K562 (cell line): ENCODE results near the gene NFATC1. TPM values are rescaled to one million over a fixed set of nuclear protein-coding genes. Genes with fewer than 3 reads are reported as not detected.

Experiments
- ARID4B ChIP-seq: sonication (generic); formaldehyde crosslinking; IDR thresholded peaks from 2 replicates; pipeline ENCODE4 v1.8.0; 2022; ENCODE audit warnings: mild to moderate bottlenecking, missing genetic modification reagents
- DACH1 ChIP-seq: fragments of 450-650 bp; IDR thresholded peaks from 2 replicates; pipeline ENCODE4 v1.6.1; 2018; ENCODE audit not compliant: partially characterized antibody
- SP2 ChIP-seq: IDR thresholded peaks from 2 replicates; pipeline ENCODE4 v1.6.1; 2011; ENCODE audit warnings: mild to moderate bottlenecking, low read depth, low read length, moderate library complexity; ENCODE audit not compliant: poor library complexity, severe bottlenecking; ENCODE audit errors: extremely low read depth
- SRF ChIP-seq, 2 experiments: fragments of 250-450, 450-650 bp in 1 of 2; sonication (Bioruptor Pico) in 1 of 2; sonication (generic) in 1 of 2; formaldehyde crosslinking; IDR thresholded peaks; 2 replicates each; pipeline versions ENCODE4 v1.5.0 to v1.5.1; 2020 to 2022; ENCODE audit warnings: mild to moderate bottlenecking in 1 of 2, missing genetic modification reagents in 1 of 2
- VEZF1 ChIP-seq: fragments of 200-800 bp; sonication (Bioruptor generic); IDR thresholded peaks from 2 replicates; pipeline ENCODE4 v1.6.1; 2017; ENCODE audit warnings: missing genetic modification characterization, missing compliant biosample characterization
- ZHX1 ChIP-seq: fragments of 150-350 bp; conservative IDR thresholded peaks from 2 replicates; pipeline ENCODE4 v1.6.1; 2014; ENCODE audit warnings: low read length
- polyA plus RNA-seq, 8 experiments: library from polyadenylated mRNA; depleted of rRNA in 4 of 8; stranded (reverse) in 5 of 8; unstranded in 3 of 8; fragments of >200 nt; fragmentation: Nextera tagmentation in 2 of 8; fragmentation: Illumina TruSeq in 1 of 8; extraction: Ambion mirVana in 2 of 8; extraction: Trizol in 1 of 8; gene quantifications; 2 replicates each; pipeline versions ENCODE4 v1.2.1 to v1.2.3, GENCODE V29; 2011 to 2014; ENCODE audit warnings: inconsistent platforms in 1 of 8, missing spikeins in 1 of 8
- total RNA-seq, 7 experiments: library from RNA; depleted of rRNA in 6 of 7; stranded (reverse); fragments of >200 nt in 6 of 7; fragmentation: Illumina TruSeq in 2 of 7; extraction: Trizol in 2 of 7; gene quantifications; 2 replicates each; pipeline versions ENCODE4 v1.2.1 to v1.2.3, GENCODE V29; 2011 to 2021; ENCODE audit warnings: low replicate concordance in 1 of 7

NFATC1 gene
- total and polyA plus RNA-seq, 9 of the 15 experiments (the other 6 are each of a cell fraction or from before 2014, with no cell fraction given), result 1.1 to 16.4 (median 2.5) TPM

GRCh38 chr18:79487801-79488201, 92.1 kb downstream of the NFATC1 start (continued):
- no peak for TF ChIP-seq ARID4B (CRISPR knock-in tag)
- no peak for TF ChIP-seq SRF (CRISPR knock-in tag; IDR thresholded peaks at IDR 0.05)
- no peak for TF ChIP-seq DACH1
- TF ChIP-seq VEZF1 (CRISPR knock-in tag), result no peak
- TF ChIP-seq SP2, result no peak
- no peak for TF ChIP-seq ZHX1
